ENCODE data around the gene KCTD15.

Gene KCTD15

DNA sequence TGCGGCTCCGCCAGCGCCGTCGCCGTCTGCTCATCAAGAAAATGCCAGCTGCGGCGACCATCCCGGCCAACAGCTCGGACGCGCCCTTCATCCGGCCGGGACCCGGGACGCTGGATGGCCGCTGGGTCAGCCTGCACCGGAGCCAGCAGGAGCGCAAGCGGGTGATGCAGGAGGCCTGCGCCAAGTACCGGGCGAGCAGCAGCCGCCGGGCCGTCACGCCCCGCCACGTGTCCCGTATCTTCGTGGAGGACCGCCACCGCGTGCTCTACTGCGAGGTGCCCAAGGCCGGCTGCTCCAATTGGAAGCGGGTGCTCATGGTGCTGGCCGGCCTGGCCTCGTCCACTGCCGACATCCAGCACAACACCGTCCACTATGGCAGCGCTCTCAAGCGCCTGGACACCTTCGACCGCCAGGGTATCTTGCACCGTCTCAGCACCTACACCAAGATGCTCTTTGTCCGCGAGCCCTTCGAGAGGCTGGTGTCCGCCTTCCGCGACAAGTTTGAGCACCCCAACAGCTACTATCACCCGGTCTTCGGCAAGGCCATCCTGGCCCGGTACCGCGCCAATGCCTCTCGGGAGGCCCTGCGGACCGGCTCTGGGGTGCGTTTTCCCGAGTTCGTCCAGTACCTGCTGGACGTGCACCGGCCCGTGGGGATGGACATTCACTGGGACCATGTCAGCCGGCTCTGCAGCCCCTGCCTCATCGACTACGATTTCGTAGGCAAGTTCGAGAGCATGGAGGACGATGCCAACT is 24.4 kb upstream of the KCTD15 start:
- DNase-seq, result no peak

DNA sequence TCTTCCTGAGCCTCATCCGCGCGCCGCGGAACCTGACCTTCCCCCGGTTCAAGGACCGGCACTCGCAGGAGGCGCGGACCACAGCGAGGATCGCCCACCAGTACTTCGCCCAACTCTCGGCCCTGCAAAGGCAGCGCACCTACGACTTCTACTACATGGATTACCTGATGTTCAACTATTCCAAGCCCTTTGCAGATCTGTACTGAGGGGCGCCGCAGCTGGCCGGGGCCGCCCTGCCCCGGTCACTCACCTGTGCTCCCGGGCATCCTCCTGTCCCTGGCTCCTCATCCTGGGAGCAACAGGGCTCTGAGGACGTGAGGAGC is 23.9 kb upstream of the KCTD15 start:
- no peak for DNase-seq

DNA sequence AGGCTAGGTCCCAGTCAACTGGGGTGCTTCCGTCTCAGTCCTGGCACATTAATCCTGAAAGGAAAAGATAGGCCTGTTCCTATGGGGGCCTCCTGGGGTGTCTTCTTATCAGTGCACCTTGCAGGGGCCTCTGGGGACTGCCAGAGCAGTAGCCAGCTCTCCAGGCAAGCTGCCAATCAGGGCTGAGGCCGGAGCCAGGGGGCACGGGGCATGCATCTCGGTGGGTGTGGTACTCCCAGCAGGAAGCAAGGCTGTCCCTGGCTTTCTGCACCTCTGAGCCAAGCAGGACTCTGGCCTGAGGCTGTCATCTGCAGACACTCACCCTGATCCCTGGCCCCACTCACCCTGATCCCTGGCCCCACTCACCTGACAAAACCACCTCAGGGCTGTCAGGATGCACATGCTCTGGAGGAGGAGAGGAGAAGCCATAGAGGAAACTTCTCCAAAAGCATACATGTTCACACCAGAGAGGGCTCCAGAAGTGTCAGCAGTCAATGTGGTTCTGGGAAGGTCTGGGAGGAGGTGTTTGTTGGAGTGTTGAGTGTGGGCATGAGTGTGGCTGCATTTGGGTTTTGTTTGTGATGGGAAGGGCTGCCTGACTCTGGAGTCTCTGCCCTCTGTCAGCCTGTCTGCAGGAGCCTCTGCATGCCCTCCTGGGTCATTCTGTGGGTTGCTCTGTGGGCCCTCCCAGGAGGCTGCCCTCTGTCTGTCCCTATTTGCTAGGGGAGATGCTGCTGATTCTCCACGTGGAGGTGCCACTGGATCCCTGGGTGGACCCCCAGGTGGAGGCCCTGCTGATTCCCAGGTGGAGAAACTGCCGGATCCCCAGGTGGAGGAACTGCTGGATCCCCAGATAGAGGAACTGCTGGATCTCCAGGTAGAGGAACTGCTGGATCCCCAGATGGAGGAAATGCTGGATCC is 22.7 kb upstream of the KCTD15 start:
- no peak for DNase-seq

DNA sequence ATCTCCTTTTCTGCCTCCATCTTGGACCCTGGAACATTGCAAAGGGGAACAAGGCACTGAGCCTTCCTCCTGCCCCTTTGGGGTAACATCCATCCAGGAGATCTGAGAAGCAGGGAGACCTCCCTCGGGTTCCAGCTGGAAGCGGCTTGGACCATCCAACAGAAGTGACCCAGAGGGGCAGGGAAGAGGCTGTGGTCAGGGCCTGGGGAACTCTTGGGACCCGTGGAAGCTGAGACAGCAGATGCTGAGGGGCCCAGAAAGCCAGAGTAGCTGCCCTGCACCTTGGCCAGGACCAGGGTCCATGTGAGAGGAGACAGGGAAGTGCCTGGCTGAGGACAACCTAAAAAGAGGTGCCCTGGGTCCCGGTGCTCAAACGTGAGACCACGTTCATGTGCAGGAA is 21.9 kb upstream of the KCTD15 start:
- DNase-seq, result no peak

DNA sequence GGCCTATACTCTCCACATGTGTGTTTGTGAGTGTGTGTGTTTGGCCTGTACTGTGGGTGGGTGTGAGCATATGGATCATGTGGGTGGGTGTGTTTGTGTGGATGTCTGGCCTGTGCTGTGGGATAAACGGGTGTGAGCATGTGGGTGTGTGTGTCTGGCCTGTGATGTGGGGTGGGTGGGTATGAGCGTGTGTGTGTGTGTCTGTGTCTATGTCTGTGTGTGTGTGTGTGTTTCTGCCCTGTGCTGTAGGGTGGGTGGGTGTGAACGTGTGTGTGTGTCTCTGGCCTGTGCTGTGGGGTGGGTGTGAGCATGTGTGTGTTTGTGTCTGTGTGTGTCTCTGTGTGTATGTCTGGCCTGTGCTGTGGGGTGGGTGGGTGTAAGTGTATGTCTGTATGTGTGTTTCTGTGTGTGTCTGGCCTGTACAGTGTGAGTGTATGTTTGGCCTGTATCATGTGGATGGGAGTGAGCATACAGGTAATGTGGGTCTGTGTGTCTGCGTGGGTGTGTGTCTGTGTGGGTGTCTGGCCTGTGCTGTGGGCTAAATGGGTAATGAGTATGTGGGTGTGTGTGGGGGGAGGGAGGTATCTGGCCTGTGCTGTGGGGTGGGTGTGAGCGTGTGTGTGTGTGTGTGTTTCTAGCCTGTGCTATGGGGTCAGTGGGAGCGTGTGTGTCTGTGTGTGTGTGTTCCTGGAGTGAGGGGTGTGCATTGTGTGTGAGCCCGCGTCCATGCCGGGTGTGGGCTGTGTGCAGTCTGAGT is 20.8 kb upstream of the KCTD15 start:
- DNase-seq, result no peak

DNA sequence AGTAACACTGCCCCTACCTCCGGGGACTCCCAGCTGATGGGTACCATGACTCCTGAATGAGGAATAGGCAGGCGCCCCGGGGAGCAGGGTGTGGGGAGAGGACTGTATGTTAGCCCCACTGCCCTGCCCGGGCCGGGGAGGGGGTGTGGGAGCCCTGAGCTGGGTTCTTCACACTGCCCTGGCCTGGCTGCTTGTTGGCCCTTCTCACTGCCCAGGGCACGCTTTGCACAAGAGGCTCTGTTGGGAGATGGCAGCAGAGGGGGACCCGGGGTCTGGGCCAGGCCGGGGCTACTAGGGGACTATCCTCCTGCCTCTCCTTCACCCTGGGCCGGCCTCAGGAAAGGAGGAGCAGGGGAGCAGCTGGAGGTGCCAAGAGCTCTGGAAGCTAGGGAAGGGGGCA is 19.3 kb upstream of the KCTD15 start:
- no peak for DNase-seq

DNA sequence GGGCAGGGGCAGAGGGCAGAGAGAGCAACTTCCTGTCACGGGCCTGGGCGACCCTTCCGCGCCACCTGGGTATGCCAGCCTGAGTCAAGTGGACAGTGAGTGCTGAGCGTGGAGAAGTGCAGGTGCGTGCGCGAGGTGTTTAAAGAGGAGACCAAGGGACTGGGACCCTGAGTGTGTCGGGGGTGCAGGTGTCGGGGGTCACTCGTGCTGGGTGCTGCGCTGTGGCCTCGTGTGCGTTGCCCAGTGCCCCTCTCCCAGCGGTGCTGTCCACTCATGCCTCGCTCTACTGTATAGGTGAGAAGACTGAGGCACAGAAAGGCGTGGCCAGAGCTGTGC is 18.9 kb upstream of the KCTD15 start:
- no peak for DNase-seq

DNA sequence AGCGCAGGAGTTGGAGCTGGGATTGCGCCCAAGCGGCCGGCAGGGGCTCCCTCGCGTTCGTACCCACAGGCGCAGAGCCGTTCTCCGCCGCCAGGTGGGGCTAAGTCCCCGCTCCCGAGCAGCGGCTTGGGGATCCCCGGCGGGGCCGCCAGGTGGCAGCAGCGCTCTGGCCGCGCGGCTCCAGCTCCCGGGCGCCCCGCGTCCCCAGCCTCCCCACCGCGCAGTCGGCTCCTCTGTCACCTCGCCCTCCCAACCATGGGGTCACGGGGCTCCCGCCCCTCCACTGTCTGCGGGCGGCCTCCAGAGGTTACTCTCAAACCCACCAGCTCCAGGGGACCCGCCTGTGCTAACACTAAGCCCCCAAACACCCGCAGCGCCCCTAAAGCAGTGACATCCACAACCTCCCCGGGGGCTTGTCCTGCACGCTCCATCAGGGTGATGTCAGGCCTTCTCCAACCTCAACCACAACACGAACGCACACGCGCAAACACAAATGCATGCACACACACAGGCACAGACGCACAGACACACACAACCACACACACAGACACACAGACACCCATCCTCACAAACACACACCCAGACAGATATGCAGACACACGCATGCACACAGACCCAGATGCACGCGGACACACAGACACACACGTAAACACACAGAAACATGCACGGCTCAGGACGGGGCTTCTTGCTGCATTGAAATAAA is 18.4 kb upstream of the KCTD15 start:
- peak; percentile 86 for DNase-seq

DNA sequence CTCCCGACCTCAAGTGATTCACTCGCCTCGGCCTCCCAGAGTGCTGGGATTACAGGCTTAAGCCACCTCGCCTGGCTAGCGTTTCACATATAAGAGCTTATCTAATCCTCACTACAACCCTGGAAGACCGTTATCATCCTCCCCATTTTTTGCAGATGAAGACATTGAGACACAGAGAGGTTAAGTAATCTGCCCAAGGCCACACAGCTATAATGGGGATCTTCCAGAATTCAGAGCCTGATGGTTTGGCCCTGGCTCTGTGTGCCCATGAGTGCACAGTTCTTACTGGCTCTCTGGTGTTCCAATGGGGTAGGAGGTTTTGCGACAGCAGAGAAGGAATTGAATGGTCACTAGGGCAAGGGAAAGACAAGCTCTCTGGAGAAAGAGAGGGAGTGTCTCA is 16.8 kb upstream of the KCTD15 start:
- DNase-seq, result no peak

DNA sequence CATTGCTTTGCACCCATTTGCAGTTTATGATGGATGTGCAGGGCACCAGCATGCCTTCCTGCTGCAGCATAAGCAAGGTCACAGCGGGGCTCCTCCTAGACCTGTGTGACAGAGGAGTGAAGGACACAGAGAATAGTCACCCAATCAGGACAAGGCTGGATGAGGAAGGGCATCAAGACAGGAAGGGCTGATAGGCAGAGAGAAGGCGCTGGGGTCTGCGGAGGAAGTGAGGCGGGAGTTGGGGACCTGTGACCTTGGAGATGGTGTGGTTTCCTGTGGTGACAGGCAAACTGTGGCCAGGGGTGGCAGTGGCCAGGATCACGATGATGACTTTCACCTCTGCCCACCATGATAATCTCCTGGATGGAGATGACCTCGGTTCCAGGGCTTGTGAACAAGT is 16.4 kb upstream of the KCTD15 start:
- no peak for DNase-seq

DNA sequence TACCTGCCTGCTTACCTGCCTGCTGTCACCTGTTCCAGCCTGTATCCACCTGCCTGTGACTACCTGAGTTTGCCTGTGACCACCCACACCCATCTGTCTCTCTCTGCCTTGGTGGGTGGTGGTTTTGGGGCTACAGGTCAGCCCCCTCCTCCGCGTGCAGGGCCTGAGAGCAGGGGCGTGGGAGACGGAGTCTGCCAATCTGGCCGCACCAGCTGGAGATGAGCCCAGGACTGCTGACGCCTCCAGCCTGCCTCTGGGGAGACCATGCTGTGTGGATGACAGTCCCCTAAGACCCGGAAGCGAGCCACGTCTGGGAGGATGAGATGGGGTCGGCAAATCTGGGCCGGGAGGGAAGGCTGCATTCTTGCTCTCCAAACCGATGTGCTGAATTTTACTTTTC is 15.9 kb upstream of the KCTD15 start:
- DNase-seq, result no peak

DNA sequence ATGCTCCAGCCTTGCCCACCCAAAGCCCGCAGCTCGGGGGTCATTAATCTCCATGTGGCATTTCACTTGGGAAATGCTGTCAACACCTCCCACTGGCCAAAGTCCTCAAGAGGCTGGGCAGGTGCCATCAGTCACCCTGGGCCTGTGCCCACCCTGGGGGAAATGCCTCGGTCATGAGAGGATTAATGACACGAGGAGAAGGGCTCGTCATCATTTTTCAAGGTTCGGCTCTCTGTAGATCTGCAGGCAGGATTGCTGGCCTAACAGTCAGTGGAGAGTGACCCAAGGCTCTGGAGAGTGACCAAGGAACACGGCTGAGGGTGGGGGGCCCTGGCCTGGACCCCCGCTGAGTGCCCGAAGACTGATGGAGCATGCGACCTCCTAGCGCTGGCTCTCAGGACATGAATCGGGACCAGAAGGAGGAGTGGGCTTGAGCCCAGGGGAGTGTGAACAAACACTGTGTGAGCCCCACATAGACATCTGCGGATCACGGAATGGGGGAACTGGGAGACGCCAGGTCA is 15.2 kb upstream of the KCTD15 start:
- no peak for DNase-seq

DNA sequence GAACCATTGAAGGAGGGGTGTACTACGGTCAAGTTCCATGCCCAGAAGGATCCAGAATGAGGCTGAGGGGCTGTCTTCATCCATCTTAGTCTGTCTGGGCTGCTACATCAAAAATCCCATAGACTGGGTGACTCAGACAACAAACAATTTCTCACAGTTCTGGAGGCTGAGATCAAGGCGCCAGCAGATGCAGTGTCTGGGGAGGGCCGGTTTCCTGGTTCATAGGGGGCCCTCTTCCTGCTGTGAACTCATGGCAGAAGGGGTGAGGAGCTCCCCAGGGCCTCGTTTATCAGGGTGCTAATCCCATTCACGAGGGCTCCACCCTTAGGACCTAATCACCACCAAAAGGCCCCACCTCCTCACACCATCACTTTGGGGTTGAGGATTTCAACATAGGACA is 14.7 kb upstream of the KCTD15 start:
- no peak for DNase-seq

DNA sequence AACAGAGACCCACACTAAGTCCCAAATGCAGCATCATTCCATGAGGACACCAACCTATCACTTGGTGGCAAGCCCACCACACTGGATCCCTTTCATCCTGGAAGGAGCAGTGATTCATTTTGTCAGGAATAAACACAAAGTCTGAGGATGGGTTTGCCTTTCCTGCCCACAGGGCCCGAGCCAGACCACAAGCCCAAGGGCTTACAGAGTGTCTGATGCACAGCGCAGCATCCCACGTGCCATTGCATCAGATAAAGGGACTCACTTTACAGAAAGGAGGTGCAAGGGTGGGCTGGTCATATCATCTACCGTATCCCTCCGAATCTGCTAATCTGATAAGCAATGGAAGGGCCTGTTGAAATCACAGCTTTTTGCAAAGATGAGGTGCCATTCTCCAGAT is 12.2 kb upstream of the KCTD15 start:
- no peak for DNase-seq

DNA sequence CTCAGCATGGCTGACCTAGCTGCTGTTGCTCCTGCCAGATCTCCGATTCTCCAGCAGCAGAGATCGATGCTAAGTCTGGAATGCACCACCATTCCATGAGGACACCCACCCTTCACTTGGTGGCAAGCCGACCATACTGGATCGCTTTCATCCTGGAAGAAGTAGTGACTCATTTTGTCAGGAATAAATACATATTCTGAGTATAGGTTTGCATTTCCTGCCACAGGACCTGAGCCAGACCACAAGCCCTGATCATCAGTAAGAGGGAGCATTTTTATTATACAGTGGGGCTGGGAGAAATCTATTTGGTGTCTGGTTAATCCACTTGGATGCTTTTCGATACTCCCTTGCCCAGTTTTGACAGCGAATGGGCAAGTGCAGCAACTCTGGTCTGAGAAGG is 10.9 kb upstream of the KCTD15 start:
- no peak for DNase-seq

DNA sequence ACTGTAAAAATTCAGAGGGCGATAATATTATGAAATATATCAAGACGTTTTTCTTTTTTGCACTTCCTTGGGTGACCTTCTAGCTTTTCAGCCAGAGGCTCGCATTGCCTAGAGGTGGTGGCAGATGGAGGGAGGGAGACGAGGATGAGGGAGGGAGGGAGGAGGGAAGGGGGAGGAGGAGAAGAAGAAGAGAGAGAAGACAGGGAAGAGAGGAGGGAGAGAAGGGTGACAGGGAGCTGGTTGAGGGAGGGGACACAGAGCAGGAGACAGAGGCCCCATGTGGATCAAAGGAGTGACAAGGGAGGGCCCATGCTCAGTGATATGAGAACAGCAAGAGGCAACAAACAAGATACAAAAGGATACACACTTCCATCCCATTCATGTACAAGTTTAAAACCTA is 8.0 kb upstream of the KCTD15 start:
- DNase-seq, result no peak

DNA sequence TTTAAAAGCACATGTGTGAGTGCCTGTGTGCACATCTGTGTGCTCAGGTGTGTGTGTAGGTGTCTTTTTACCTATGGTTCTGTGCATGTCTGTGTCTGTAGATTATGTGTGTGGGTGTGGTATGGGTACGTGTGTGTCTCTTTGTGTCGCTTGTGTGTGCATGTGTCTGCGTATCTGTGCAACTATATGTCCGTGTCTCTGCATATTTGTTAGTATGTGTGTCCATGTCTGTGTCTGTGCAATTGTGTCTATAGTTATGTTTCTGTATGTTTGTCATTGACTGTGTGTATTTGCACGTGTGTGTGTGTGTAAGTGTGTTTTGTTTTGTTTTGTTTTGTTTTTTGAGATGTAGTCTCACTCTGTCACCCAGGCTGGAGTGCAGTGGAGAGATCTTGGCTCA is 7.3 kb upstream of the KCTD15 start:
- no peak for DNase-seq

DNA sequence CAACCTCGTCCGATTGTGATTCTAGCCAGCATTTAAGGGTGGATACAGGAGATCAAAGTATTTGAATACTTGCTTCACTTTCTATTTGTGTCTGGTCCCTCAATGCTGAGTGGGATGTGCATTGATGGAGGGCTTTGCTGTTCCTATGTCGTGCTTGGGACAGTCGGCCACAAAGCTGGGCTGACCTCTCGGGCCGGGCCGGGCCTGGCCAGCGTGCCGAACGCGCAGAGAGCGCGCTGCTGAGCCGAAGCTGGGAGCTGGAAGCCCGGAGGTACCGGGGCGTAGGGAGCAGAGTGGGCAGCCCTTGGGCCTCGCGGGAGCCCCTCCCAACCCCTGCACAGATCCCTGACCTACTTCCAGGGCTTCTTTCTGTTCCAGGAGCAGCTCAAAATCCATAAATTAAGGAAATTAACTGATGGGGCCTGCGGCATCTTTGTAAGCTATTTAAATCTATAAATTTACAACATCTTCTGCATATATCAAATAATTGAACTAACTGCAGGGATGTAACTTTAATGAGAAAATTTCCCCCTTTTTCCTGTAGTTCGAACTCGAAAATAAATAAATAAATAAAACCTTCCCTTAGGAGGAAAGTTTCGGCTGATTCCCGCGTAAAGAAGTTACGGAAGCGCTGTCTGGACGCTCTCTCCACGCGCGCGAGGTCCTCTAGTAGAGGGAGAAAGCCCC is 1.8 kb upstream of the KCTD15 start:
- no peak for DNase-seq

DNA sequence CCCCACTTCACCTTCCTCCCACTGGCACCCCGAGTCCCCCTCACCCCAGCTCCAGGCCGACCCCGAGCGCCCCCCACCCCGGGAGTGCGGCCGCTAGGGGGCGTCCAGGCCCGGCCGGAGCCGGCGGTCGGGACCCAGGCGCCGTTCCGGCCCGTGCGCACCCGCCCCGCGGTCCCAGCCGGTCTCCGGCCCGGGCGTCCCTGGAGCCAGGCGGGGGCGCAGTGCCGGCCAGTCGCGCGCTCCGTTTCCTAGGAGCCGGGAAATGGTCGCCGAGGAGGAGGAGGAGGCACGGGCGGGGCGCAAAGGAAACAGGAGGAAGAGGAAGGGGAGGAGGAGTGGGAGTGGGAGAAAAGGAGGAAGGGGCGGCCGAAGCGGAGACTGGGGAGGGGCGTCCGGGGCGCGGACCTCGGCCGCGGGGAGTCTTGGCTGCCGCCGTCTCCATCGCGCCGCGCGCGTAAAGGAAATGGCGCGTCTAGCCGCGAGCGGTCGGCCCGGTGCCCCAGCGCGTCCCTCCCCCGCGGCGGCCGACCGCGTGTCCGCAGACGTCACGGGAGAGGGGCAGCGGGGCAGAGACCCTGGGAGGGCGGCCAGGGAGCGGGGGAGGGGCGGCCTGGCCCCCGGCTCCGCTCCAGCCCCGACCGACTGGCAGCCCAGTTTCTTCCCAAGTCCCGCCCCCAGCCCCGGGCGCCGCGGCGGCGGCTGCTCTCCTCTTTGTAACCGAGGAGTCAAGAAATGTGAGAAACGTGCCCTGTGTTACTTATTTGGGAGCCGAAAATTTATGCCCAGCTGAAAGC is 1.1 kb upstream of the KCTD15 start:
- peak; percentile 84 for DNase-seq

DNA sequence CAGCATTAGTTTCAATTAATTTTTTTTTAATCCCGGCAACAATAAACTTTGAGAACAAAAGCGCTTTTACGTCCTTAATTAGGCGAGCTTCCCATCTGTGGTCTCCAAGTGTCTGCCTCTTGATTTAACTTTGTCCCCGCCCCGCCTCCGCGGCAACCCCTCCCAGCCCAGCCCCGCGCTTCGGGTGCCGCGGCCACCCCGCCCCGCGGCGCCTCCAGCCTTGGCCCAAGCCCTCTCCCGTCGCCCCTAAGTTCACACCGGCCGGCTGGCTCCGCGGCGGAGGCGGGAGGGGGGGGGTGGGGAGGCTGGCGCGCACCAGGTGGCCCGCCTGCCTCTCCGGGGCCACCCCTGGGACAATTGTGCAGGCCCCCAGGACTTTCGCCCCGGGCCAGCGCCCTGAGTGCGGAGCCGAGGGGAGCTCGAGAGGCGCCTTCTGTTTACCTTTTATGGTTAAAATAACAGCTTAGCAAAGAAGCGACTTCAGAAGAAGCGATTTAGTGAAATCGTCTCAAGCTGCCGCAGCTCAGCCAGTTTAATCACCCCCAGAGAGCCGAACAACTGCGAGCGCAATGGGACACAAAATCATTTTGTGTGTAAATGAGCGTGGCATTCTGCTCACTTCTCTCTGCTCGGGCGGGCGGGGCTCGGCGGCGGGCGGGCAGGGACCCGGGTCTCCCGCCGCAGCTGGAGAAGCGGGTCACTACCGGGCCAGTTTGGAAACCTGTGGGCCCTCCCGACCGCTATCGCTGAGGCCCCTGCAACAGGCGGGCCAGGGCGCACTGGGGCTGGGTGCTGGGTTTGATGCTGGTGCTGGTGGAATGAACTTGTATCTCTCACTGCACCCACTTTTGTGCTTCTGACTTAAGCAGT is 1.4 kb downstream of the KCTD15 start:
- peak; percentile 85 for DNase-seq

All from hematopoietic multipotent progenitor cell treated with erythropoietin and hydrocortisone succinate and interleukin-3 and kit ligand, for 6 days (in vitro differentiated cells).